Ammon's horn (tissue), 1 donor: ENCODE measurements around the gene RANBP6.
"Not testable (repeated sequence)": the region's sequence is repeated elsewhere in the genome, so short reads cannot be mapped to it uniquely, and the experiment has no call there.

ENCODE experiments used
- DNase-seq: peaks from one replicate; pipeline ENCODE4 v3.0.0-alpha.2; 2016; ENCODE audit warnings: low spot score

The RANBP6 gene

GRCh38 chr9:6015278-6016157 is at the start of gene RANBP6:
Gene RANBP6 (minus strand): TSS chr9:6015624. CDS start chr9:6015607, 17 bp downstream.
- DNase-seq: peak; percentile 96

DNA sequence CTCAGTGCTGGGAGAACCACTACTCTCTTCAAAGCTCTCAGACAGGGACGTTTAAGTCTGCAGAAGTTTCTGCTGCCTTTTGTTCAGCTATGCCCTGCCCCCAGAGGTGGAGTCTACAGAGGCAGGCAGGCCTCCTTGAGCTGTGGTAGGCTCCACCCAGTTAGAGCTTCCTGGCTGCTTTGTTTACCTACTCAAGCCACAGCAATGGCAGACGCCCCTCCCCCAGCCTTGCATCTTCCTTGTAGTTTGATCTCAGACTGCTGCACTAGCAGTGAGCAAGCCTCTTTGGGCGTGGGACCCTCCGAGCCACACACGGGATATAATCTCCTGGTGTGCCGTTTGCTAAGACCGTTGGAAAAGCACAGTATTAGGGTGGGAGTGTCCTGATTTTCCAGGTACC is 47.7 kb upstream of the RANBP6 start:
- DNase-seq: not testable (repeated sequence)

DNA sequence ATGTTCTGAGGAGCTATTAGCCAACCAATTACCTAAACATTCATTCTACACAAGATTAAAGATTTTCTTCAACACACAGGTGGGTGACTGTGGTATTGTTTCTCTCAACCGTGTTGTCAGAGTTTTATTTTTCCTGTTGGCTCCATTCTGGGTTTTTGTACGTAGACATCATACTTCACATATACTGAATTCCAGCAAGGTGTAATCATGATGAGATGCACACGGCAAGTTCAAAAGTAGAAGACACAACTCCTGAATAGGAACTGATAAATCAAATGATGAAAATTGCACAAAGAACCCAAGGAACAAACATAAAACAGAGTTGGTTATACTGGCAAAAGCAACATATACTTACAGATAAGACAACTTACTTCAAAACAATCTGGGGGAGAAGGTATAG is 40.2 kb upstream of the RANBP6 start:
- DNase-seq: no peak

- DNase-seq: peak; percentile 79
Observed at GRCh38 chr9:6055216-6055615, 39.8 kb upstream of the RANBP6 start.

GRCh38 chr9:6054280-6055099 is 39.1 kb upstream of the RANBP6 start:
- peak; percentile 82 for DNase-seq

DNA sequence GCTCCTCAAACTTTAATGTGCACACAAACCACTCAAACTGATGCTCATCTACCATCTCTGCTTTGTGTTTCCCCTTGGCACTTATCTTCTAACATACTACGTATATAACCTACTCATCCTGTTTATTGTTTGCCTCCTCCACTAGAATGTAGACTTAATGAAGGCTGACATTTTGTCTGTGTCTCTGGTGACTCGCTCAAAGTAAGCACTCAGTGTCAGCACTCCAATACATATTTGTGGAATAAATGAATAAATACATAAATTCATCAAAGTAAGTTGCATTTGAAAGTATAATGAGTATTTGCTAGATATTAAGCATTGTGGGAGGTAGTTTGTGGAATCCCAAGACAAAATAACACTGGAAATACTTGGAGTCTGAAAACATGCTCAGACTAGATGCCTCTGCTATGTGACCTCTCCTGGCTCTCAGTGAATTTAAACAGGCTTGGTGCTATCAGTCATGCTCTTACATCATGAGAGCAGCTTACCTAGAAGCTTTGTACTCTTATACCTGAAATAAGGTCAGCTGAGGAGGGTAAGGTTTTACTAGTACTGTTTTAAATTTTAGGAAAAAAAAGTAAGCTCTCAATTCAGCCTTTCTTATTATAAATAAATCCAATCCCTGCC is 37.0 kb upstream of the RANBP6 start:
- DNase-seq: no peak

DNA sequence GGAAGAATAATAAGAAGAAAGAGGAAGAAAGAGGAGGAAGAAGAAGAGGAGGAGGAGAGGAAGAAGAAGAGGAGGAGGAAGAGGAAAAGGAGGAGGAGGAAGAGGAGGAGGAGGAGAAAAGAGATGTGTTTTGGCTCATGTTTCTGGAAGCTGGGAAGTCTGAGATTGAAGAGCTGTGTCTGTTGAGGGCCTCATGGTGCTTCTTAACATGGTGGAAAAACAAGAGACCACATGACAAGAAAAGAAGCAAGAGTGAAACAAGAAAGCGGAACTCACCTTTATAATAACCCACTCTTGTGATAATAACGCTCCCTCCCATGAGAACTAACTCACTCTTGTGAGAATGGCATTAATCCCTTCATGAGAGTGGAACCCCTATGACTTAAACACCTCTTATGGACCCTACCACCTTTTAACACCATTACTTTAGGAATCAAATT is 36.1 kb upstream of the RANBP6 start:
- no peak for DNase-seq

DNA sequence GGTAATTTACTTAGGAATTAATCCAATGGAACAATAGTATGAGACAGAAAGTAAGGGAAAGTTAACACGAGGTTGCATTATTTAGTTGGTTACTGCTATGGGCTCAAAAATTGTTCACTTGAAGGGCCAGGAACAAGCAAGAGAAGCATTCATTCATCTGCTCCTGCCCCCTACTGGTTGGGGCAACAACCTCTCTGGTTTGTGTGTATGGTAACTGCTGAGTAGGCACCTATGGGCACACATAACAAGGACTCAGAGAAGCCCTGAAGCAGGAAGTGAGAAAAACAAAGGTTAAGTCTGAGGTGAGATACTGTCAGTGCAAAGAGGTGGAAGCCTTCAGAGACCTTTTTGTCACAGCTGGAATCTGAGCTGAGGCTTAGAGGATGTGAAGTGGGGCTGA is 34.4 kb upstream of the RANBP6 start:
- DNase-seq: no peak

- DNase-seq: no peak
Observed at GRCh38 chr9:6048039-6048438, 32.6 kb upstream of the RANBP6 start.

DNA sequence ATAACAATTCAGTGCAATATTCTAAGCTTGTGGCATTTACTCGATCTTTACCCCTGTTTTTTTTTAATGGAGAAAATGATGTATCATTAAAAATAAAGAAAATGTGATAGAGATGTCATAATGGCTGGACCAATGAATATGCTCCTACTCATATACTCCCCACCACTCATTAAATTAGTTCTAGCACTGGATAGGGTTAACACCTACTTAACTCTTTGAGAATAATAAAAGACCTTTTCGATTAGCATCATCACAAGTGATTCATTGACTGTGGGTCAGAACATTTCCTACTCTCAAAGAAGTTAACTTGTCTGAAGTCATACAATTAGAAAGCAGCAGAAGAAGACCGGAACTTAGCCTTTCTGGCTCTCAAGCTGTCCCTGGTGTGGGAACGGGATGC is 31.6 kb upstream of the RANBP6 start:
- DNase-seq: no peak

DNA sequence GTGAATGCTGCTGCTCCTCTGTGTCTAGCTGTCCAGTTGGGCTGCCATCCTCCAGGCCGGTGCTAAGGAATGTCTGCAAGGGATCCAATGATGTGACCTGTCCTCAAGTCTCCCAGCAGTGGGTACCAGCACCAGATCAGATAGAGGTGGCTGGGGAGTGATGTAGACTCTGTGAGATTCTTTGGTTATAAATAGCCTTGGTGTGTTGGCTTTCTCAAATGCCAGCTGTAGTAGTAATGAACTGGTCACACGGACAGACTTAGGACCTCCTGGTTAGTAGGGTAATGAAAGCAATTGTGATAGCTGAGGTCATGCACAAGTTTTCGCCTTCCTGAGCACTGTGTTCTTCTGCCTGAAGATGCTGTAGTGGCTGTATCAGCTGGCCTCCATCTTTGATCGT is 29.9 kb upstream of the RANBP6 start:
- no peak for DNase-seq

DNA sequence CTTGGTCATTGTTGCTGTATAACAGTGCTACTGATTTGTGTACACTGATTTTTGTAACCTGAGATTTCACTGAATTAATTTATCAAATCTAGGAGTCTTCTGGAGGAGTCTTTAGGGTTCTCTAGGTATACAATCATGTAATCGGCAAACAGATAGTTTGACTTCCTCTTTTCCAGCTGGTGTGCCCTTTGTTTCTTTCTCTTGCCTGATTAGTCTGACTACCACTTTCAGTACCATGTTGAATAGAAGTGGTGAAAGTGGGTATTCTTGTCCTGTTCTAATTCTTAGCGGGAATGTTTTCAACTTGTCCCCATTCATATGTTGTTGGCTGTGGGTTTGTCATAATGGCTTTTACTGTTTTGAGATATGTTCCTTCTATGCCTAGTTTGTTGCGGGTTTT is 24.7 kb upstream of the RANBP6 start:
- no peak for DNase-seq

DNA sequence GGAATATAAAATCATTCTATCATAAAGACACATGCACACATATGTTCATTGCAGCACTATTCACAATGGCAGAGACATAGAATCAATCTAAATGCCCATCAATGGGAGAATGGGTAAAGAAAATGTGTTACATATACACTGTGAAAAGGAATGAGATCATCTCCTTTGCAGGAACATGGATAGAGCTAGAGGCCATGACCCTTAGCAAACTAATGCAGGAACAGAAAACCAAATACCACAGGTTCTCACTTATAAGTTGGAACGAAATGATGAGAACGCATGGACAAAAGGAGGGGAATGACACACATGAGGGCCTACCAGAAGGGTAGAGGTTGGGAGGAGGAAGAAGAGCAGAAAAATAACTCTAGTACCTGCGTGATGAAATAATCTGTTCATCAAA is 21.0 kb upstream of the RANBP6 start:
- DNase-seq: no peak

DNA sequence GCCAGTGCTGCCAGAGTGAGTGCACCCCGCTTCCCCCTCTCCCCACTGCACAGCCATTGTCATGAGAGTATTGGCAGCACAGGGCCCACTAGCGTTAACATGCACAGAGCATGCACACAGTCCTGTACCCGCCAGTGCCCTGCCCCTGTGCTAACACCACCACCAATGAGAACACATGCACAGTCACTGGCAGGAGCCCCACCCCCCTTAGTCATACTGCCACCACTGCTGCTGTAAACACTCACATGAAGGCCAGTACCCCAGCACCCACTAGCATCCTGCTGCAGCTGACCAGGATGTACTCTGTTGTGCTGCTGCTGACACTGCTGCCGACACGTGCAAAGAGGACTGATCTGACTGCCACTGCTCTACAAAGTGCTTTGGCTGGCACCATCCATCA is 19.5 kb upstream of the RANBP6 start:
- no peak for DNase-seq

- DNase-seq: peak; percentile 7
Observed at GRCh38 chr9:6029604-6030274, 14.3 kb upstream of the RANBP6 start.

DNA sequence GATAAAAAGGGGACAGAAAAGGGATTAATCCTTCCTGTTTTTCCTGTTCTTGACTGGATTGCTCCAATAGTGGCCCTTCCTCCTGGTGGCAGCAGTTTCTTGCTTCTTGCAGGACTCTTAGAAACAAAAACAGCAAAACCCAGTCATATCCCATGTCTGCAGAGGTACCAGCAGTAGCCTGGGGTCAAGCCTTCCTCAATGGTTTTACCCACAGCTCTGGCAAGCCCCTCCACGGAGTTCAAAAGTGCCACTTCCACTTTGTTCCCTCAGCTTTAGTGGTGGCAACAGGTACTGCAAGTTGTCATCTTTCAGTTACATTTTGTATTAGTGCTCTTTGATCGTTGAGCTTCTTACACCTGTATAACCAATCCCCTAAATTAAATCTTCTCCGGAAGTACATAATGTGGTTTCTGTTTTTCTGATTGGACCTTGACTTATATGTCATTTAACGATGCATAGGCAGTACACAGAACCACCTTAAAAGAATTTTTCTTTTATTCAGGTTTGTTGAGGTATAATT is 8.7 kb upstream of the RANBP6 start:
- DNase-seq: no peak

DNA sequence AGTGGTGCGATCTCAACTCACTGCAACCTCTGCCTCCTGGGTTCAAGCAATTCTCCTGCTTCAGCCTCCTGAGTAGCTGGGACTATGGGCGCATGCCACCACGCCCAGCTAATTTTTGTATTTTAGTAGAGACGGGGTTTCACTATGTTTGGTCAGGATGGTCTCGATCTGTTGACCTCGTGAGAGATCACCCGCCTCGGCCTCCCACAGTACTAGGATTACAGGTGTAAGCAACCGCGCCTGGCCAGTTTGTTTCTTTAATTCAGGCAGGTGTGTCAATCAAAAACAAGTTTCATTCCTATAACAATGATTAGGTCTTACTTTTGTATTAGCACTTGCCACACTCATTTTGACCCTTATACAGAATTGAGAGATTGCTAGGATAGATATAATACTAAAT is 1.6 kb upstream of the RANBP6 start:
- DNase-seq: not testable (repeated sequence)

GRCh38 chr9:6014670-6015270 is 654 bp downstream of the RANBP6 start:
- DNase-seq: no peak

DNA sequence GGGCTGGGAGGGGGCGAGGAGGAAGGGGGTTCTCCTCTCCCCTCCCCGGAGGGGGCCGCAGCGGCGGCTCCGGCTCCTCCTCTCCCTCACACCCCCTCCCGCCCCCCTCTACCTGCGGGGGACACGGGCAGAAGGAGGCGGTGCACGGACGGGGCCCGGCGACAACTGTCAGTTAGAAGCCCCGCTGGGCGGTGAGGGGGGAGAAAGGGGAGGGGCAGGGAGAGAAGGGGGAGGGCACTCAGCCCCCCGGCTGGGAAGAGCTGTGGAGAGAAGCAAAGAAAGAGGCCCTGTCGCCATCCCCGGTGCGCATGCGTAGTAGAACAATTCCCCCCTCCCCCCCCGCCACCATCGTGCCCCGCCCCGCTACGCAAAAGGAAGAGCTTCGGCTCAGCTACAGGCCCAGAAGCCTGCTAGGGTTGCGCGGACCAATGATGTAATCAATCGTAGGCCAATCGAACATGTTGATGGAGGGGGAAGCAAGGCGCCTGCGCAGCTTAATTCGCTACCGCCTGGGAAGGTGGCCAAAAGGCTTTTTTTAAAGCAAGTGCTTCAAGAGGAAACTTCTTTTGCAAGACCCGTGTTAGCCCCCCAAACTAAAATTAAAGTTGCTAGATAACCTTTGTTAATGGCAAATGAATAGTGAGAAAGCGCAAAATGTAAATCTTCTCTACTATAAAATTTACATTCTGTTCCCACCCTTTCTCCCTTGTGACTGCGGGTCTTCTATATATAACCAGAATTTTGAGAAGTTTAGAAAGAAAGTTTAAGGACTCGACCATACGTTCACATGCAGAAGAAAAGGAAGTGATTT is 7.0 kb downstream of the RANBP6 start:
- DNase-seq: peak; percentile 99

- DNase-seq: peak; percentile 88
Observed at GRCh38 chr9:6007770-6008168, 7.7 kb downstream of the RANBP6 start.
